Stimulated activated CD4-positive, alpha-beta T cell treated with anti-CD3 and anti-CD28 coated beads, Interleukin-15, amount 100 ng/mL, for 1 hour (primary cell): ENCODE measurements around the gene ARMC2.
"Not testable (repeated sequence)": the region's sequence is repeated elsewhere in the genome, so short reads cannot be mapped to it uniquely, and the experiment has no call there.

ENCODE experiments used
- DNase-seq, 2 donors: peaks; one replicate each; pipeline ENCODE4 v3.0.0-alpha.2; 2020; ENCODE audit warnings: low read depth in 1 of 2, low spot score in 1 of 2

The ARMC2 gene, protein sequence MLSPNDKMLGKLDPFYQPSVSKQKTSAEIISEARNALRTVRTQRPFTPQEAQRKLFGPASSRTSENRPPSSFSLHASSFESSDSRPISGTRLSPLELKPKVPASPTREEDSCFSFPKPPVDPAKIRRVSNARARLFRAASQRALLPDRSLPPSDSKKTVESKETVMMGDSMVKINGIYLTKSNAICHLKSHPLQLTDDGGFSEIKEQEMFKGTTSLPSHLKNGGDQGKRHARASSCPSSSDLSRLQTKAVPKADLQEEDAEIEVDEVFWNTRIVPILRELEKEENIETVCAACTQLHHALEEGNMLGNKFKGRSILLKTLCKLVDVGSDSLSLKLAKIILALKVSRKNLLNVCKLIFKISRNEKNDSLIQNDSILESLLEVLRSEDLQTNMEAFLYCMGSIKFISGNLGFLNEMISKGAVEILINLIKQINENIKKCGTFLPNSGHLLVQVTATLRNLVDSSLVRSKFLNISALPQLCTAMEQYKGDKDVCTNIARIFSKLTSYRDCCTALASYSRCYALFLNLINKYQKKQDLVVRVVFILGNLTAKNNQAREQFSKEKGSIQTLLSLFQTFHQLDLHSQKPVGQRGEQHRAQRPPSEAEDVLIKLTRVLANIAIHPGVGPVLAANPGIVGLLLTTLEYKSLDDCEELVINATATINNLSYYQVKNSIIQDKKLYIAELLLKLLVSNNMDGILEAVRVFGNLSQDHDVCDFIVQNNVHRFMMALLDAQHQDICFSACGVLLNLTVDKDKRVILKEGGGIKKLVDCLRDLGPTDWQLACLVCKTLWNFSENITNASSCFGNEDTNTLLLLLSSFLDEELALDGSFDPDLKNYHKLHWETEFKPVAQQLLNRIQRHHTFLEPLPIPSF

DNA sequence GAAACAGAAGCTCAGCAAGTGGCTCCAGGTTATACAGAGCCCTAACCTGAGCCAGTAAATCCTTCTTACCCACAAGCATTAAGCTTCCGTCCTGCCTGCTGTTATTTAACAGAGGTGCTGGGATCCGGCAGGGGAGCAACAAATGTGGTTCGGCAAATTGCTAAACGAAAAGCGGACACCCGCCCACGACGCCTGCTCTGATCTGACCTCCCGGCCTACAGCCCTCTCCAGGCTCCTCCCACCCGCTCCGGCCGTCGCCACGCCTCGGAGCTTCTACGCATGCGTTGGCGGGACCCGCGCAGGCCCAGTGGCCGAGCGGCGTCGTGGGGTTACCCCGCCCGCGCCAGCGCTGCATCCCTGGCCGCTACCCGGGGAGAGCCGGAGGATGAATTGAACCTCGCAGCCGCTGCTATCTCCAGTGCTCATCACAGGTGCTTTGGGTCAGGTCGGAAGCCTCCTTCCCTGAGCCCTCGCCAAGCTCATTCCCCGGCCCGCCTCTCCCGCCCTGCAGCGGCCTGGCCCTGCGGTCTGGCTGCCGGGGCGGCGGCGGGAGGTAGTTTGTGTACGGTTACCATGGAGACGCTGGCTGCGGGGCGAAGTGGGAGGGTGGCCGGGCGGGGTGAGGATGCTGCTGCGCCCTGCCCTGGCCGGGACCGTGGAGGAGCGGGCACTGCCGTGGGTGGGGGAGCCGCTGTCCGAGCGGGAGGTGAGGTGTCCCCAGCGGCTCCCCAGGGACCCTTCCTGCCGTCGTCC is at the start of gene ARMC2:
Gene ARMC2, plus strand, starts transcription at position 307 of the 753 bp plus-strand sequence. CDS start 5,846 bp downstream, outside the sequence.
- DNase-seq = peak; percentile 72 to 84

DNA sequence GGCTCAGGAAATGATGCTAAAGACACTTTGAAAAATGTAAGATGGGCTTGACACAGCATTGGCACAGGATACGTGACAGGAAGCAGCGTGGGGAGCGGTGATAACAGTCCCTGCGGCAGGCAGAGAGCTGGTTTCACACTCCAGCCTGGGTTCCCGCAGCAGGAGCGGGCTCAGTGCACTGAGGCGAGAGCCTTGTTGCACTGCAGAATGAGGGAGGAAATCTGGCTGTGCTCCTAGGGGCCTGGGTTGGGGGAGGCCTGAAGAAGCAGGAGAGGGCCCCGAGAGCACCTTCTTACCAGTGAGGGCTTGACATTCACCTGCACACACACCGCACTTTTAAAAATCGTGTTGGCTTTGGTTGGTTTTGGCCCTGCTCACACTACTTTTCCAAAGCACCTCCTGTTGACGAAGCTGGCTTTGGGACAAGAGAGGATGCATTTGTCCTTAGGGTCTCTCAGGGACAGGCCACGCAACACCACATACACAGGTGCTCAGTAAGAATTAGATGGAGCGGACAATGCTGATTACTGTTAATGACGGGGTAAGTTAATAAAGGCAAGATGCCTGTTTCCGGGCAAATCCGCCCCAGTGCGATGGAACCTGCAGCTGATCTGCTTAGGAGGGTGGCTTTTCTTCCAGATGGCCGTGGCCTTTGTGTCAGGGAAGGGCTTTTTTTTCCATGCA is 49.4 kb upstream of the ARMC2 start:
- peak; percentile 10 to 22 for DNase-seq

DNA sequence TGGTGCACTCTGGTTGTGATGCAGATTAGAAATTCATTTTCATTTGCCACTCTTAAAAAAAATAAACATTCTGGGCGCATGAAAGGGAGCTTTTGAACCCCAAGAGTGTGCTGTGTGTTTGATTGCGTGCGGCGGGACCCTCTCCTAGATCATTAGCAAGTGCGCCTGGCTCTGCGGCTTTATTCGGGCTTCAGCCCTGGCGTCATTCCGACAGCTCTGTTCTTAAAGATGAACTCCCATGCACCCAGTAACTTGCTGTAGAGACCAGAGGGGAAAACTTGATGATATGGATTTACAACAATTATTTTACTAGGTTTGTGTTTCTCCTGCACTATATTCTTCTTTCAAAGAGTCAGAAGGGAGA is 48.9 kb upstream of the ARMC2 start:
- no peak for DNase-seq

DNA sequence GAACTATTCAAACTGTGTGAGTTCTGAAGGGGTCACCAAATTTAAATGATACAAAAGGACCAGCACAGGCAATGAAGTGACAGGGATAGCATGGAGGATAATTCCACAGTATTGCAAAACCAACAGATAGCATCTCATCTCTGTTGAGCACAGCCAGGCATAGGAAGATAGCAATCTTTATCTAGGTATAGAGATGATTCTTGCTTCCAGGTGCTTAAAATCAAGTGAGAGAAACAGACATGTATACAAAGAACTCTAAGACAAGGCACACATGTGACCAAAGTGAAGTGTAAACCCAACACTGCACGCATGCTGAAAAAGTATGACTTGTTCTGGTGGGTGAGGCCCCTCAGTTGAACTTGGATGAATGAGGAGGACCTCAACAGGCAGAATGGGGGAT is 48.4 kb upstream of the ARMC2 start:
- DNase-seq = no peak

DNA sequence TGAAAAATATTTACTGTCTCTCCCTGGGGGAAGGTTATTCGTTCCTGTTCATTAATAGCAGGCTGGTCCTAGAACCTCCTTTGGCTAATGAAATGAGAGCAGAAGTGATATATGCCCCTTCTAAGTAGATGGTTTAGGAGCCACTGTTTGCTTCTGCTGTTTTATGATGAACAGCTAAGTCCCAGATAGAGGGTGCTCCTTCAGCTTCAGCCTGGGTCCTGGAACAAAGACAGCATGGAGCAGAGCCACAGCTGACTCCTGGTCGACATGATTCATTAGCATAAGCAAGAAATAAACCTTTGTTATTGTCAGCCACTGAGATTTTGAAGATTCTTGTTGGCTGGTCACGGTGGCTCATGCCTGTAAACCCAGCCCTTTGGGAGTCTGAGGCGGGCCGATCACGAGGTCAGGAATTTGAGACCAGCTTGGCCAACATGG is 47.8 kb upstream of the ARMC2 start:
- DNase-seq = no peak

DNA sequence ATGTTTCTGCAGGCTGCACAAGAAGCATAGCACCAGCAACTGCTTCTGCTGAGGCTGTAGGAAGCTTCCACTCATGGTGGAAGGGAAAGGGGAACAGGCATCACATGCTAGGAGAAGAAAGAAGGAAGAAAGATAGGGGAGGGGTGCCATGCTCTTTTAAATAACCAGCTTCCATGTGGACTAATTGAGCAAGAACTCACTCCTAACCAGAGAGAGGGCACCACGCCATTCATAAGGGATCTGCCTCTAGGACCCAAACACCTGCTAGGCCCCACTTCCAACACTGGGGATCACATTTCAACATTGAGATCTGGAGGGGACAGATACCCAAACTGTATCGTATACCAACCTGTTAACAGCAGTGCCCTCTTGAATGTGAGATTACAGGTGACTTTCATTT is 46.9 kb upstream of the ARMC2 start:
- DNase-seq = no peak

DNA sequence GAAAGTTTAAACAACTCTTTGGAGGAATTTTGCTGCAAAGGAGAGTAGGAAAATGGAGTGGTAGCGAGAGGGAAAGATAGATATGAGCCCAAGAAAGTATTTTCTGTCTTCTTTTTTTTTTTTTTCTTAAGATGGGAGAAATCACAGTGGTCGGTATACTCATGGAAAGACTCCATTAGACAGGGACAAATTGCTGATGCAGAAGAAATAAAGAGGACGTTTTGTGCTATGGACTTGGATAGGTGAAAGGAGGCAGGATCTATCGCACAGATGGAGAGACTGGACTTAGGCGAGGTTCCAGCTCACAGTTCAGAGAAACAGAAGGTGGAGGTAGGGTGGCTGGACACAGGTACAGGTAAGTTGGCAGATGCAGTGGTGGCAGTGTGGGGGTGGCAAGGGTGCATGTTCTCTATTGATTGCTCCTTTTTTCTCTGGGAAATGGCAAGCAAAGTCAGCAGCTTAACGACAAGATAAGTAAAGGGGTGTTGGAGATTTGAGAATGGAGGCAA is 44.2 kb upstream of the ARMC2 start:
- no peak for DNase-seq

DNA sequence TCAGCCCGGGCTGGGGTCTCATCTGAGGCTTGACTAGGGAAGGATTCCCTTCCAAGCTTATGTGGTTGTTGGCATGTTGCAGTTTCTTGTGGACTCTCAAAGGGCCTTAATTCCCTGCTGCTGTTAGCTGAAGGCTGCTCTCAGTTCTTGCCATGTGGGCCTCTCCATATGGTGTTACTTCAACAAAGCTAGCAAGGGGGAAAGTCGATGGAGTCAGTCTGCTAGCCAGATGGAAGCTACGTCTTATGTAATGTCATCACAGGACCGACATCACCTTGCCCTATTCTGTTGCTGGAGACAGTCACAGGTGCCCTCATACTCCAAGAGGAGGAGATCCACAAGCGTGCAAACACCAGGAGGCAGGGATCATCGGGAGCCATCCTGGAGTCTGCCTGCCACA is 43.3 kb upstream of the ARMC2 start:
- no peak for DNase-seq

DNA sequence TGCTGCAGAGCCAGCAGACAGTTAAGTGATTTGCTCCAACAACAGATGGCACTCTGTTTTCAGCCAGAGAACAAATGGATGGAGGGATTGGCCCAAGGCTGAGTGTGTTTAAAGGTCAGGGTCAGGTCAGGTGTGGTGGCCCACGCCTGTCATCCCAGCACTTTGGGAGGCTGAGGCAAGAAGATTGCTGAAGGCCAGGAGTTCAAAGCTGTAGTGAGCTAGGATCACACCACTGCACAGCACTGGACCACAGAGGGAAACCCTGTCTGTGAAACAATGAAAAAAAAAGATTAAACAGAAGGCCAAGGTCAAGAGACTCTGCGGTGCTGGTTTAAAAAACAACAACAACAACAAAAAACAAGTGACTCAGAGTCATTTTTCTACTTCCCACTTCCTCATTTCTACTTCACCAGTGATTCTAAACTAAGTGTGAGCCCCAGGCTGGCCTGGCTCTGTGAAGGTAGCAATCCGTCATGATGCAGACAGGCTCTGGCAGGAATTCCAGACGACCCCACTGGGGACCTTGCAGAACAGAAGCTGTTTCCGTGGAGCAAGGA is 42.5 kb upstream of the ARMC2 start:
- DNase-seq = no peak

DNA sequence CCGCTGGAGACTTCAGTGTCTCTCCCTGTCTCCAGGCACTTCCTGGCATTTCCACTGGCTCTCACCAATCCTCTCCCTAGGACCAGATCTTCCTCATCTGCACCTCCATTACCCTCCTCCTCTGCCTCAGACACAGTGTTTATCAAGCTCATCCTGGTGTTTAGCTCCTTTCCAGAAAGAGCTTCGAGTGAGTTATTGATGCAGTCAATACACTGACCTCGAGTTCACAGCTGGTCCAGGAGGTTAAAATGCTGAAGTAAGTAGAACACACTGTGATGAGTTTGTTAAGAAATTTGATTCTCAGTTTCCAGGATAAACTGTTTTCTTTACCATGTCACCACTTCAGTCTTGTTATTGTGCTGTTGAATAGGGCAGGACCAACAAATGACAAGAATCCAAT is 42.1 kb upstream of the ARMC2 start:
- no peak for DNase-seq

DNA sequence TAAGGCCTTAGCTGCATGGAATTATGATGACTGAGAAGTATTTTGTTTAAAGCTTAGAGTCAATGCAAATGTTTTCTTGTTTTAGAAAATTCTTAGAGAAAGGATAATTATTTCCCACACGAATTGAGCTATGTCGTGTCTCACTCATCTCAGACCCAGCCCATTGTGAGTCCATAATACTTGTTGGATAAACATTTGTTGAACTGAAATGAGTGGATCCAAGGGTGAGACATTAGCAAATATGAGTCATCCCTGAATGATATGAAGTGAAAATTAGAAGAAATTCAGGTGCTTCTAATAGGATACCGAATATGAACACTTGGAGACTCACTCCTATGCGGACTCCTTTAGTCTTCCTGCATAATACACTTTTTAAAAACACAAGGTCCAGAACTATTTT is 41.6 kb upstream of the ARMC2 start:
- no peak for DNase-seq

DNA sequence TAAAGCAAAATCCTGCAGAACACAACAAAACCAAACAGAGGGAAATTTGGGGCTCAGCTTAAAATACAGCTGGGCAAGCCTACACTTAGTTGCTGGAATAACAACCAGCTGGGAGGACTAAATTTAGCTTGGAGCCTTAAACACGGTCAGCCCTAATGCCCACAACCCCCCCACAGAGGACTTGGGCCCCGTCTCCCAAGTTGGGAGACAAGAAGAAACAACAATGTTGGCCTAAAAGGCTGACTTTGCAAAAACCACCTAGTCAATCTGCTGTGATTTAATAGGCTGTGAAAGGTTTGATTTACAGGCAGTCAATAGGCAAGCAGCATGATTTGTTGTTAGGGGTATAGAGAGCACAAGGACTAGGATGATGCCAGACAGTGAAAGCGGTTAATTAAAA is 40.3 kb upstream of the ARMC2 start:
- DNase-seq = no peak

DNA sequence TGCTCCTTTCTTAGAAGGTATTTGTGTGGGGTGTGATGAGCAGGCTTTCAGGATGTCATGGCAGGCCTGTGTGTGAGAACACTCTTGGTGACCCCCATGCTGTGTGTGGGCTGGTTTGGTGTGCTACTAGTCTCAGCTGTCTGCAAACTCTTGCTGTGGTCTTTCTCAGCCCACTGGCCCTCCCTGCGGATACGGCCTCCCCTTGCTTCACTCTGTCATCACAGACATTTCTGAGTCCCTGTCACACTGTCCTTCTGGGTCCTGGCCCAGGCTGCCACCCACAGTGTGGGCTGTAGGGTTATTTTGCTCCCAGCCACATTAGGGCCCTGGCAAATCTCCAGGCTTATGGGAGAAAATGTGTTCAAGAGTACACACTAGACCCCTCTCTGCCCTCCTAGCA is 39.0 kb upstream of the ARMC2 start:
- DNase-seq = no peak

DNA sequence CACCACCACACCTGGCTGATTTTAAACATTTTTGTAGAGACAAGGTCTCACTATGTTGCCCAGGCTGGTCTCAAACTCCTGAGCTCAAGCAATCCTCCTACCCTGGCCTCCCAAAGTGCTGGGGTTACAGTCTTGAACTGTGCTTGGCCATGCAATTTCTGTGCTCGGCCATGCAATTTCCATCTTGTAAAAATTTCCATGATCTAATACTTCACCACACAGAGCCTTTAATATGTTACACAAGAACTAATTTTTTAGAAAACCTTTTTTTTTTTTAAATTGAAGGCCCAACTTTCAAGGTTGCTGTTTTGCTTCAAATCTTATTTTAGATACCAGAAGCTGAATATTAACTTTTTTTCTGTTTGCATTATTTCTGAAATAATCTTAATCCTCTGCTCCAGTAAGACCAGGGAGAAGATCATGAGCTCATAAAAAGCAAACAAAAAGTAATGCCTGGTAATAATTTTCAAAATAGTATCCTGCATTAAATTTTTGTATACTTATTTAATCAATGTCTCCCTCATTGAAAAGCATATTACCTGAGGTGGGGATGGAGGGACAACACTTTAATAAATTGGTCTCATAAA is 38.1 kb upstream of the ARMC2 start:
- DNase-seq = no peak

DNA sequence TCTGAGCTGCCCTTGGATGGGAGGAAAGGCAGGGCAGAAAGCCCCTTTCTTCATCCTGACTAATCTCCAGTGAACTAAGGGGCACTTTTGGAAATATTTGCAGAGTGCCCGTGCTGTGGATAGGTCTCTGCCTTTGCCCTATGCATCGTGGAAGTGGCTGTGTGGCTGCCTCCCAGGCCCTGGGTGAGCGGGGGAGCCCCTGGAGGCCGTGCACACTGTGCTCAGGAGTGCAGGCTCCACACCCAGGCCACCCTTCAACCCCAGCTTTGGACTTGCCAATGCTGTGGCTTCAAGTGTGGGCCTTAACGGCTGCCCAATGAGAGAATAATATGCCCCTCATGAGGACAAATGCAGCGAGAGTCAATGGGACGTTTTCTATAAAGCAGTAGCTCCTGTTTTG is 36.7 kb upstream of the ARMC2 start:
- no peak for DNase-seq

DNA sequence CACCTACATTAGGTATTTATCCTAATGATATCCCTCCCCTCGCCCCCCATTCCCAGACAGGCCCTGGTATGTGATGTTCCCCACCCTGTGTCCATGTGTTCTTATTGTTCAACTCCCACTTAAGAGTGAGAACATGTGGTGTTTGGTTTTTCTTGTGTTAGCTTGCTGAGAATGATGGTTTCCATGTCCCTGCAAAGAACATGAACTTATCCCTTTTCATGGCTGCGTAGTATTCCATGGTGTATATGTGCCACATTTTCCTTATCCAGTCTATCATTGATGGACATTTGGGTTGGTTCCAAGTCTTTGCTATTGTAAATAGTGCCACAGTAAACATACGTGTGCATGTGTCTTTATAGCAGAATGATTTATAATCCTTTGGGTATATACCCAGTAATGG is 35.0 kb upstream of the ARMC2 start:
- not testable (repeated sequence) for DNase-seq

DNA sequence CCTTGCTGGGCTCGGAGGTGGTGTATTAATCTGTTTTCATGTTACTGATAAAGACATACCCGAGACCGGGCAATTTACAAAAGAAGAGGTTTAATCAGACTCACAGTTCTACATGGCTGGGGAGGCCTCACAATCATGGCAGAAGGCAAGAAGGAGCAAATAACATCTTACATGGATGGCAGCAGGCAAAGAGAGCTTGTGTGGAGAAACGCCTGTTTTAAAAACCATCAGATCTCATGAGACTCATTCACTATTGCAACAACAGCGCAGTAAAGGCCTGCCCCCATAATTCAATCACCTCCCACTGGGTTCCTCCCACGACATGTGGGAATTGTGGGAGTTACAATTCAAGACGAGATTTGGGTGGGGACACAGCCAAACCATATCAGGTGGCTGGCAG is 30.9 kb upstream of the ARMC2 start:
- DNase-seq = not testable (repeated sequence)

DNA sequence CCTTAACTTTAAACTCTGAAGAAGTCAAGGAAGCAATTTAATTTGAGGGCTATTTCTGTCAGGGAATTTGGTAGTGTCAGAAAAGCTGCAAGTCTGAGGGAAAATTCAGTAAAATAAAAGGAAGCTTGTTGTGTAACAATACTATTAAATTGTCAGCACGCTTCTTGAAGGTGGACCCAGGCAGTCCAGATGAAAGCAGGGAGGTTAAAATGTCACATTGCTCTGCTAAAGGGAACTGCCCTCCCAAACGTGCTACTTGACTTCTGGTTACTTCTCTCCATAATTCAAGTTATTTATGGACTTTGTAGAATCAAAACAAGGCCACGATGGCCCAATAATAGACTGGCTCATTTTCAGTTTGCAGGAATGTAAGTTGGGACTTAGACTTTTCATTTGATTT is 28.2 kb upstream of the ARMC2 start:
- DNase-seq = no peak

DNA sequence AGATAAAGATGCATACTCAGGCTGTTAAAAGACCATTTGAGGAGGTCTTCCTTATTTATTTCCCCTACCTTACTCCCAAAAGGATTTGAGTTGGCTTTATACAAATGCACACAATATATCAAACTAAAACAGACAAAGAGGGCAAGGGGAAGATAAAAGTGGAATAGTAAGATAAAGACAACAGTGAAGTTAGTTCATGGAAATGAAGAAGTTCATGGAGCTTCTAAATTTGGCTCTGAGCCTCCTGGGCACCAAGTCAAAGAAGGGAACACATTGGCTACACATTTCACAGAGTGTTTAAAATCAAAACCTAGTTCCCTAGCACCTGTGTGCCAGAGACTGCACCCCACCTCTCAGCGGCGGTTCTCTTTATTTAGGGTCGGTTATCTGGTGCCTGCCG is 25.8 kb upstream of the ARMC2 start:
- no peak for DNase-seq

DNA sequence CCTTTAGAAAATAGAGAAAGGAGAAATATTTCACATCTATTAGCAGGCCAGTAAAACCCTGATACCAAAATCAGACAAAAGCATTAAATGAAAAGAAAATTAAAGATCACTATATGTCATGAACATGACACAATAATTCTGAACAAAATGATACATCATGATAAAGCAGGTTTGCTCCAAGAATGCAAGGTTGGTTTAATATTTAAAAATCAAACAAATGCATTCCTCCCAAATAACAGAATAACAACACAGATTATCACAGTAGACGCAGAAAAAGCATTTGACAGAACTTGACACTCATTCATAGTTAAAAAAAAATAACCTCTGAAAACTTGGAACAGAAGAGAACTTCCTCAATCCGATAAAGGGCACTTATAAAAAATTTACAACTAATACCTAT is 22.9 kb upstream of the ARMC2 start:
- DNase-seq = no peak
